Lung (tissue), 12 donors: Measurements from ENCODE around the gene BAHD1. TPM values are rescaled to one million over a fixed set of nuclear protein-coding genes. Genes with fewer than 3 reads are reported as not detected.

Experiments
- ATAC-seq: fragments of 200-7000 bp; cut with Tn5 transposase; one replicate; pipeline ENCODE4 v1.9.1; 2020; ENCODE audit warnings: moderate number of reproducible peaks; ENCODE audit not compliant: insufficient read depth, low FRiP score
- DNase-seq, 3 donors: peaks; one replicate each; pipeline ENCODE4 v3.0.0-alpha.2; 2013 to 2017
- H3K27ac ChIP-seq, 2 donors: one replicate each; pipeline ENCODE4 v1.5.1; 2013; ENCODE audit warnings: mild to moderate bottlenecking in 2 of 2, moderate library complexity in 2 of 2, control low read depth in 1 of 2, inconsistent platforms in 1 of 2, low read depth in 1 of 2, low read length in 1 of 2
- H3K27me3 ChIP-seq, 3 donors: one replicate each; pipeline ENCODE4 v1.5.1; 2013; ENCODE audit warnings: low read length in 2 of 3; ENCODE audit not compliant: control insufficient read depth in 3 of 3, insufficient read depth in 3 of 3
- H3K36me3 ChIP-seq, 4 donors: one replicate each; pipeline ENCODE4 v1.5.1; 2013; ENCODE audit warnings: low read length in 4 of 4, mild to moderate bottlenecking in 1 of 4, moderate library complexity in 1 of 4; ENCODE audit not compliant: control insufficient read depth in 4 of 4, insufficient read depth in 4 of 4
- H3K4me1 ChIP-seq, 5 donors: one replicate each; pipeline ENCODE4 v1.5.1; 2013; ENCODE audit warnings: low read length in 5 of 5, mild to moderate bottlenecking in 2 of 5, moderate library complexity in 1 of 5; ENCODE audit not compliant: control insufficient read depth in 5 of 5, insufficient read depth in 5 of 5
- H3K4me3 ChIP-seq: one replicate; pipeline ENCODE4 v1.5.1; 2013; ENCODE audit warnings: mild to moderate bottlenecking, control low read depth, moderate library complexity
- H3K9ac ChIP-seq, 2 donors: one replicate each; pipeline ENCODE4 v1.5.1; 2013; ENCODE audit warnings: low read length in 2 of 2, control low read depth in 1 of 2; ENCODE audit not compliant: insufficient read depth in 1 of 2
- H3K9me3 ChIP-seq, 4 donors: one replicate each; pipeline ENCODE4 v1.5.1; 2013; ENCODE audit warnings: low read length in 3 of 4, mild to moderate bottlenecking in 1 of 4, moderate library complexity in 1 of 4; ENCODE audit not compliant: control insufficient read depth in 4 of 4, insufficient read depth in 3 of 4
- CTCF ChIP-seq: IDR thresholded peaks from 2 replicates; pipeline ENCODE4 v1.5.1; 2012; ENCODE audit warnings: mild to moderate bottlenecking; ENCODE audit errors: control extremely low read depth, extremely low read depth
- WGBS, 2 donors: extraction: QIAGEN DNeasy Blood & Tissue Kit; methylation state at CpG; one replicate each; pipeline ENCODE4 v1.1.7; 2013; 5-methylcytosine and 5-hydroxymethylcytosine counted together
- polyA plus RNA-seq, 2 donors: library from polyadenylated mRNA; stranded (reverse); fragments of 200-250 nt; gene quantifications; one replicate each; pipeline ENCODE4 v1.2.1, GENCODE V29; 2013
- total RNA-seq, 2 donors: library from RNA; depleted of rRNA in 1 of 2; stranded (reverse); fragments of >200 nt in 1 of 2; gene quantifications; one replicate each; pipeline ENCODE4 v1.2.1, GENCODE V29; 2014 to 2021
- donor health status: control.
- donor health status: control.
- donor health status: Bipolar disorder and iron deficiency.
- donor health status: healthy.
- donor health status: DM: yes; HTN: yes; CAD: no.

Gene BAHD1
- total and polyA plus RNA-seq, 4 donors: 11.3 to 28.1 (median 13.7) TPM

GRCh38 chr15:40463886-40464545 lies 23.3 kb downstream of the BAHD1 start:
- Histone ChIP-seq H3K9ac (no peak overlapping the region), H3K27ac (no peak overlapping the region), H3K9me3 (no peaks in the 10 kb centered on the region), H3K4me1 (peaks cover 0 to 3% (median 0%) of the 10 kb centered on the region in 5 donors), H3K36me3 (peaks cover 0 to 49% (median 13%) of the 10 kb centered on the region in 4 donors), H3K27me3 (no peaks in the 10 kb centered on the region), H3K4me3 (no peak overlapping the region)
- DNase-seq (no peak), ATAC-seq (no peak)
- TF ChIP-seq CTCF: no peak
- 93 to 95% methylated on average over 14 of the region's 14 CpGs for WGBS, 2 donors

- no peaks in the 10 kb centered on the region for H3K27me3 ChIP-seq
- H3K9ac ChIP-seq: no peak overlapping the region
- DNase-seq (no peak), ATAC-seq (no peak)
- WGBS, 2 donors: 91 to 95% methylated on average over 3 of the region's 3 CpGs
- no peak overlapping the region for H3K27ac ChIP-seq
- peaks cover 0 to 42% (median 11%) of the 10 kb centered on the region in 4 donors for H3K36me3 ChIP-seq
- H3K9me3 ChIP-seq: no peaks in the 10 kb centered on the region
- no peak overlapping the region for H3K4me3 ChIP-seq
- TF ChIP-seq CTCF: no peak
- H3K4me1 ChIP-seq: peaks cover 0 to 3% (median 0%) of the 10 kb centered on the region in 5 donors
Measured at GRCh38 chr15:40464595-40465185, 23.9 kb downstream of the BAHD1 start.

- Histone ChIP-seq H3K27me3 (no peaks in the 10 kb centered on the region), H3K9ac (no peak overlapping the region), H3K4me3 (no peak overlapping the region), H3K4me1 (peaks cover 0 to 7% (median 0%) of the 10 kb centered on the region in 5 donors), H3K9me3 (no peaks in the 10 kb centered on the region), H3K27ac (no peak overlapping the region), H3K36me3 (peaks cover 0 to 35% (median 11%) of the 10 kb centered on the region in 4 donors)
- ATAC-seq: no peak
- no peak for DNase-seq
- TF ChIP-seq CTCF: no peak
- 96 to 97% methylated on average over 10 of the region's 10 CpGs for whole genome bisulfite sequencing, 2 donors
Measured at GRCh38 chr15:40465939-40466338, 25.2 kb downstream of the BAHD1 start.
